Mesothelial cell of epicardium (in vitro differentiated cells): ENCODE results near the gene NRCAM. TPM values are rescaled to one million over a fixed set of nuclear protein-coding genes. Genes with fewer than 3 reads are reported as not detected.

Experiments used
- DNase-seq, 2 experiments: peaks; one replicate each; pipeline ENCODE4 v3.0.0; 2021; ENCODE audit warnings: low spot score in 2 of 2; ENCODE audit not compliant: unreplicated experiment in 2 of 2
- H3K27ac Mint-ChIP-seq: 2 replicates; pipeline ENCODE4 v1.8.0; 2021; ENCODE audit warnings: mixed read lengths
- H3K27me3 Mint-ChIP-seq: 2 replicates; pipeline ENCODE4 v1.8.0; 2021; ENCODE audit warnings: low read depth, mixed read lengths
- H3K36me3 Mint-ChIP-seq: 2 replicates; pipeline ENCODE4 v1.8.0; 2021; ENCODE audit warnings: mixed read lengths
- H3K4me1 Mint-ChIP-seq: 2 replicates; pipeline ENCODE4 v1.8.0; 2021; ENCODE audit warnings: mixed read lengths
- H3K4me3 Mint-ChIP-seq: 2 replicates; pipeline ENCODE4 v1.8.0; 2021; ENCODE audit warnings: mild to moderate bottlenecking, moderate library complexity, mixed read lengths
- H3K9me3 Mint-ChIP-seq: 2 replicates; pipeline ENCODE4 v1.8.0; 2021; ENCODE audit warnings: mixed read lengths
- total RNA-seq: library from RNA; stranded (reverse); gene quantifications from 3 replicates; pipeline ENCODE4 v1.2.1, GENCODE V29; 2021
- TF ChIP-seq, protein P1 (sequence below): fragments of 200-600 bp; sonication (generic); IDR thresholded peaks from one replicate; pipeline ENCODE4 v1.5.0; 2021; ENCODE audit warnings: antibody characterized with exemption; ENCODE audit not compliant: unreplicated experiment

Gene NRCAM
- total RNA-seq, 1 donor from 2014 or later: 5.7 TPM

DNA sequence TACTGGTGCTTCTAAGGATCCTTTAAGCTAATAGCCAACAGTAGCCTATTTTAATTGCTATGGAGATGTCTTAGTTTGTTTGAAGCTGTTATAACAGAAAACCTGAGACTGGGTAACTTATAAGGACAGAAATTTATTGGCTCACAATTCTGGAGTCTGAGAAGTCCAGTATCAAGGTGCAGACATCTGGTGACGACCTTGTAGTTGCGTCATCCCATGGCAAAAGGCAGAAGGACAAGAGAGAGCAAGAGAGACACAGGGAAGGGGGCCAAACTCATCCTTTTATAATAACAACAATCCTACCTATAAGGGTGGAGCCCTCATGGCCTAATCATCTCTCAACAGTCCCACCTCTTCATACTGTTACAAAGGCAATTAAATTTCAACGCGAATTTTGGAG is 39.1 kb downstream of the NRCAM start:
- H3K36me3 Mint-ChIP-seq: no peaks in the 10 kb centered on the region
- no peak overlapping the region for H3K27ac Mint-ChIP-seq
- no peak for DNase-seq
- peaks cover 25% of the 10 kb centered on the region for H3K4me1 Mint-ChIP-seq
- TF ChIP-seq, protein P1, sequence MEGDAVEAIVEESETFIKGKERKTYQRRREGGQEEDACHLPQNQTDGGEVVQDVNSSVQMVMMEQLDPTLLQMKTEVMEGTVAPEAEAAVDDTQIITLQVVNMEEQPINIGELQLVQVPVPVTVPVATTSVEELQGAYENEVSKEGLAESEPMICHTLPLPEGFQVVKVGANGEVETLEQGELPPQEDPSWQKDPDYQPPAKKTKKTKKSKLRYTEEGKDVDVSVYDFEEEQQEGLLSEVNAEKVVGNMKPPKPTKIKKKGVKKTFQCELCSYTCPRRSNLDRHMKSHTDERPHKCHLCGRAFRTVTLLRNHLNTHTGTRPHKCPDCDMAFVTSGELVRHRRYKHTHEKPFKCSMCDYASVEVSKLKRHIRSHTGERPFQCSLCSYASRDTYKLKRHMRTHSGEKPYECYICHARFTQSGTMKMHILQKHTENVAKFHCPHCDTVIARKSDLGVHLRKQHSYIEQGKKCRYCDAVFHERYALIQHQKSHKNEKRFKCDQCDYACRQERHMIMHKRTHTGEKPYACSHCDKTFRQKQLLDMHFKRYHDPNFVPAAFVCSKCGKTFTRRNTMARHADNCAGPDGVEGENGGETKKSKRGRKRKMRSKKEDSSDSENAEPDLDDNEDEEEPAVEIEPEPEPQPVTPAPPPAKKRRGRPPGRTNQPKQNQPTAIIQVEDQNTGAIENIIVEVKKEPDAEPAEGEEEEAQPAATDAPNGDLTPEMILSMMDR: no peak
- H3K9me3 Mint-ChIP-seq: peaks cover 11% of the 10 kb centered on the region
- no peaks in the 10 kb centered on the region for H3K27me3 Mint-ChIP-seq
- H3K4me3 Mint-ChIP-seq: no peak overlapping the region

DNA sequence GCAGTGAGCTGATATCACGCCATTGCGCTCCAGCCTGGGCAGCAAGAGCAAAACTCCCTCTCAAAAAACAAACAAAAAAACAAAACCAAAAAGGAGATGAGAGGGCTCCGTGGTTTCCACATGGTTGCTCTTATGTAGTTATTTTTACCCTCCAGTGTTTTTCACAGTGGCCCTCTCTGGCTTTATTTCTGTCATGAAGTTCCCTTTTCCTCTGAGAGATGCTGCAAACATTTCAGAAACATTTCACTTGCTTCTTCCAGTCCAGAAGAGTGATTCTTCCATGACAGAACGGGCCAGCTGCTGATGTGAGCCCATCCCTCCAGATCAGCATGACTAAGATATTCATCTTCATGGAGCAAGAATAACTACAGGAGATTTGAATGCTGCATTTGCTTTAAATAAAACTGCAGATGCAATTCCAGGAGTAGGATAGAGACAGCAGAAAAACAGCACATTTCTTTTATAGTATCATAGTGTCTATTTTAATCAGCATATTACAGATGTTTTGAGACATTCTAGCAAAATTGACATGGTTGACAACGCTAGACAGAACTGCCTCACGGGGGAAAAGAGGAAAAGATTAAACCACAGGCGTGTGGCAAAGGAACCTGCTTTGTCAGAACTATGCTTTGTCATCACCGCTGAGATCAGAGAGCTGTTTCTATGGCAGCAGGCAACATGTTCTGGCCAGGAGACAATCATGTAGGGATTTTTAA is 40.3 kb downstream of the NRCAM start:
- Mint-ChIP-seq H3K27me3 (no peaks in the 10 kb centered on the region), H3K9me3 (peaks cover 11% of the 10 kb centered on the region), H3K27ac (no peak overlapping the region), H3K4me3 (no peak overlapping the region), H3K4me1 (peaks cover 19% of the 10 kb centered on the region), H3K36me3 (no peaks in the 10 kb centered on the region)
- TF ChIP-seq, protein P1: no peak
- no peak for DNase-seq

DNA sequence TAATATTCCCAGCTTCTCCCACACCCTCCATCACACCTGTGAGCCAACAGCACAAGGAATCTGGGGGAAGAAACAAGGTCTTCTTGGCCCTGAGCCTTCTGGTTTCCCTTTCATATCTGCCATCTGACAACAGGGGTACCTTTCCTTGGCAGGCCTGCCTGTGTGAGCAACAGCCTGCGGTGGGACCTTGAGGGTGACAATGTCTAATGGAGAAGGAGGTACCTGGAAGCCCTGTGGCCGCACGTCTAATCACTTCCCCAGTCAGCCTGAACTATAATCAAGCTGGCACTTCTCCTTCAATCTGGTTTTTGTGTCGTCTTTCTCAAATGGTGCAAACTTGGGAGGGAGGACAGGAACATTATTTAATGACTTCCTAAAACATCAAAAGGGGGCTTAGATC is 41.2 kb downstream of the NRCAM start:
- Mint-ChIP-seq H3K4me1 (peaks cover 10% of the 10 kb centered on the region), H3K27me3 (no peaks in the 10 kb centered on the region), H3K27ac (no peak overlapping the region), H3K4me3 (no peak overlapping the region), H3K9me3 (peaks cover 11% of the 10 kb centered on the region), H3K36me3 (no peaks in the 10 kb centered on the region)
- no peak for DNase-seq
- TF ChIP-seq, protein P1: no peak

DNA sequence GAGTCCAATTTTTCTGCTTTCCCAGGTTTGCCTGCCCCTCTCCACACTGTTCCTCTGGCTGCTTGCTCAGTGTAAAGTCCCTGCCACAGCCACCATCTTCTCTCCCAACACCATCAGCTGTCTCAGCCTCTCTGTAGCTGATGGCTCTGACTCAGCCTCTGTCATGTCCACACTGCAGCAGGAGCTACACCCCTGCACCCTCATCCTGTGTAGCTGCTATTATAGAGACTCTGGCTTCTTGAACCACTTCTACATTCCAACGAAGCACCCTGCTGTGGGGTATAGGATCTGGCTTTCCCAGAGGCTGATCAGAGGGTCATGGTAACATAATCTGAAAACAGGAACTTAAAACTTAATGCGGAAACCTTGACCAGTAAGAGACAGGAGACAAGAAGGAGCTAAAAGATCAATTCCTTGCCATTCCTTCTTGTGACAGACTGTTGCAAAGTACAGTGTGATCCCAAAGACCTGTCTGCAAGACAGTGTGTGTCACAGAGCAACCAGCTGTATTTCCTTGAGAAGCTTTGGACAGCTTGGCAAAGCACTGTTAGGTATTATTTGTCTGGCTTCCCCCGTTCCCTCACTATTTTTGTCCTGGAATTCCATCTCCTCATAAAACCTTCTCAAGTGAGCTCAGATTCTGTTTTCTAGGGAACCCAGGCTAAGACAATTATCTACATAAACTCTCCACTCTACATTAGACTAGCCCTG is 42.3 kb downstream of the NRCAM start:
- Mint-ChIP-seq H3K27ac (no peak overlapping the region), H3K36me3 (no peaks in the 10 kb centered on the region), H3K9me3 (peaks cover 11% of the 10 kb centered on the region), H3K4me3 (no peak overlapping the region), H3K27me3 (no peaks in the 10 kb centered on the region), H3K4me1 (peaks cover 5% of the 10 kb centered on the region)
- TF ChIP-seq, protein P1: no peak
- no peak for DNase-seq

DNA sequence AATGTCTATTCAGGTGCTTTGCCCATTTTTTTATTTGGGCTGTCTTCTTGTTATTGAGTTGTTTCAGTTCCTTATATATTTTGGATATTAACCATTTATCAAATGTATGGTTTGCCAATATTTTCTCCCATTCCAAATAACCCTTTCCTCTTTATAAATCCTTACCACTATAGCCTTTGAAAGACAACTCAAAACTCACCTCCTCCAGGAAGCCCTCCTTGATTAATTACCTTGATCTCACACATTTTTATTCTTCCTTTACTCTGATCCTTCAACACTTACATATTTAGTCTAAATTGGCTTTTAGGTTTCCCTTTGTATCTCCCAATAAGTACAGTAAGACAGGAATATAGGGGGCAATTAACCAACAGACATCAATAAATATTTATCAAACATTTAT is 42.9 kb downstream of the NRCAM start:
- Mint-ChIP-seq H3K4me3 (no peak overlapping the region), H3K27me3 (no peaks in the 10 kb centered on the region), H3K4me1 (peaks cover 3% of the 10 kb centered on the region), H3K36me3 (no peaks in the 10 kb centered on the region), H3K9me3 (peaks cover 11% of the 10 kb centered on the region), H3K27ac (no peak overlapping the region)
- TF ChIP-seq, protein P1: no peak
- no peak for DNase-seq
